Measurements from ENCODE around the gene NUCB2.
"Not testable (repeated sequence)": the region's sequence is repeated elsewhere in the genome, so short reads cannot be mapped to it uniquely, and the experiment has no call there.

The NUCB2 gene

DNA sequence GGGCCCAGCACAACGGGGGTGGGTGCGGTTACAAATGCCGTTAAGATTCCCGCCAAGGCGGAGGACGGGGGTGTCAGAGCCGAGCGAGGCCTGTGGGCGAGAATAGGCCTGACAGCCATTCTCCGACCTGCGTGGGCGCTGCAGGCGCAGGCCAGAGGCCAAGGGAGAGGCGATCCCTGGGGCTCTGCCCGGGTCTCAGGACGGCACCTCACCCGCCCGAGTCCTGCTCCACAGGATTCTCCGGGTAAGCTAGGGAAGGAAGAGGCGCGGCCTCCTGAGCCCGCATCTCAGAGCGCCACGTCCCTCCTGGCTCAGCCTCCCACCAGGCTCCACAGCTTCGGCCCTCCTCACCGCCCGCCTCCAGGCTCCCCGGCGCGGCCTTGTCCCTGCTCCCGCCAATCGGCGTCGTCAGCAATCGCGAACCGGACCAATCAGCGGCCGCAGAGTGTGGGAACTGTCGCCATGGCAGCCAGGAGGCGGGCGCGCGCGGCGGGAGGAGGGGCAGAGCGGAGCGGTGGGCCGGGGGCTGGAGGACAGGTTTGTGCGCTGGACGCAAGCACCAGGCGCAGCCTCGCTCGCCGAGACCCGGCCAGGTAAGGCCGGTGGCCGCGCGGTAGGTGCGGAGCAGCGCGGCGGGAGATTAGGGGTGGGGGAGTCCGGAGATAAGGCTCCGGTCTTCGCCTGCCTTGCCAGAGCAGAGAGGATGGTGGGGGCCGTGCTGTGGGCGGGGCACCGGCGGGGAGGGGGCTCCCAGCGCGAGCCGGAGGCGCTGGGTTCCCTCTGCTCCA lies at the start of gene NUCB2:
NUCB2 (plus strand) TSS at position 504 of the 788 bp plus-strand sequence. CDS start 18,585 bp downstream, outside the sequence.
- peak; percentile 96 for DNase-seq

DNA sequence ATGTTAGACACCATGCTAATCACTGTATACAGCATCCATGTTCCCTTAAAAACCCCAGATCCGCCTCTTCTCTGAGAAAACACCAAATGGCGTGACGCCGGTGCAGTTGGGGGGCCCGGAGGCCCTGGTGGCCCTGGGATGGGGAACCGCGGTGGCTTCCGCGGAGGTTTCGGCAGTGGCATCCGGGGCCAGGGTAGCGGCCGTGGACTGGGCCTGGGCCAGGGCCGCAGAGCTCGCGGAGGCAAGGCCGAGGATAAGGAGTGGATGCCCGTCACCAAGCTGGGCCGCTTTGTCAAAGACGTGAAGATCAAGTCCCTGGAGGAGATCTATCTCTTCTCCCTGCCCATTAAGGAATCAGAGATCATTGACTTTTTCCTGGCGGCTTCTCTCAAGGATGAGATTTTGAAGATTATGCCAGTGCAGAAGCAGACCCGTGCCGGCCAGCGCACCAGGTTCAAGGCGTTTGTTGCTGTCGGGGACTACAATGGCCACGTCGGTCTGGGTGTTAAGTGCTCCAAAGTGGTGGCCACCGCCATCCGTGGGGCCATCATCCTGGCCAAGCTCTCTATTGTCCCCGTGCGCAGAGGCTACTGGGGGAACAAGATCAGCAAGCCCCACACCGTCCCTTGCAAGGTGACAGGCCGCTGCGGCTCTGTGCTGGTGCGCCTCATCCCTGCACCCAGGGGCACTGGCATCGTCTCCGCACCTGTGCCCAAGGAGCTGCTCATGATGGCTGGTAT lies 48.2 kb upstream of the NUCB2 start:
- DNase-seq: not testable (repeated sequence)

GRCh38 chr11:17229481-17230152 lies 46.9 kb upstream of the NUCB2 start:
- DNase-seq: no peak

- no peak for DNase-seq
Observed at GRCh38 chr11:17230867-17231851, 45.4 kb upstream of the NUCB2 start.

GRCh38 chr11:17233101-17233500 lies 43.4 kb upstream of the NUCB2 start:
- DNase-seq: no peak

- DNase-seq: no peak
Observed at GRCh38 chr11:17238377-17238776, 38.2 kb upstream of the NUCB2 start.

- not testable (repeated sequence) for DNase-seq
Observed at GRCh38 chr11:17239927-17240326, 36.6 kb upstream of the NUCB2 start.

DNA sequence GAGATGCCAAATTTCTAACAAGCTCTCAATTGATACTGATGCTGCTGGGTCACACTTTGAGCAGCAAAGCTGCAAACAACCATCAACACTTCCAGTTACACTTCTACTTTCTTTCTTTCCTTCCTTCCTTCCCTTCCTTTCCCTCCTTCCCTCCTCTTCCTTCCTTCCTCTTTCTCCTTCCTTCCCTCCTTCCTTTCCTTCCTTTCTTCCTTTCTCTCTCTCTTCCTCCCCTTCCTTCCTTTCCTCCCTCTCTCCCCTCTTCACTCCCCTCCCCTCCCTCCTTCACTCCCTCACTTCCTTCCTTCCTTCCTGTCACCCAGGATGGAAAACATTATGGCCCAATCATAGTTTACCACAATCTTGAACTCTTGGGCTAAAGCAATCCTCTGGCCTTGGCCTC lies 35.8 kb upstream of the NUCB2 start:
- DNase-seq: no peak

GRCh38 chr11:17242954-17243353 lies 33.6 kb upstream of the NUCB2 start:
- DNase-seq: not testable (repeated sequence)

DNA sequence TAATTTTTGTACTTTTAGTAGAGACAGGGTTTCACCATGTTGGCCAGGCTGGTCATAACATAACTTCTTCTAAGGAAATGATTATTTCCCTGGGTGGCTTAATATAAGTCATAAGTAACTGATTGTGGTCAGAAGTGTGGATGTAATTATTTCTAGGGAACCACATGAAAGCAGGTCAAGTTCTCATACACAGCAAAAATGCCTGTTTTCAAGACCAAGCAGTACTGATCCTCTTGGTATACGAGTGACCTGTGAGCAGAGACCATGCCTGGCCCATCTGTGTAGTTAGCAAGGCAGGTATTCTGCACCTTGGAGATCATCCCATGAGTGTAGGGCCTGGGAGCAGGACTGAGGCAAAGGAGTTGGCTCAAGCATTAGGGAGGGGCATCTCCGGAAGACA lies 32.5 kb upstream of the NUCB2 start:
- DNase-seq: no peak

DNA sequence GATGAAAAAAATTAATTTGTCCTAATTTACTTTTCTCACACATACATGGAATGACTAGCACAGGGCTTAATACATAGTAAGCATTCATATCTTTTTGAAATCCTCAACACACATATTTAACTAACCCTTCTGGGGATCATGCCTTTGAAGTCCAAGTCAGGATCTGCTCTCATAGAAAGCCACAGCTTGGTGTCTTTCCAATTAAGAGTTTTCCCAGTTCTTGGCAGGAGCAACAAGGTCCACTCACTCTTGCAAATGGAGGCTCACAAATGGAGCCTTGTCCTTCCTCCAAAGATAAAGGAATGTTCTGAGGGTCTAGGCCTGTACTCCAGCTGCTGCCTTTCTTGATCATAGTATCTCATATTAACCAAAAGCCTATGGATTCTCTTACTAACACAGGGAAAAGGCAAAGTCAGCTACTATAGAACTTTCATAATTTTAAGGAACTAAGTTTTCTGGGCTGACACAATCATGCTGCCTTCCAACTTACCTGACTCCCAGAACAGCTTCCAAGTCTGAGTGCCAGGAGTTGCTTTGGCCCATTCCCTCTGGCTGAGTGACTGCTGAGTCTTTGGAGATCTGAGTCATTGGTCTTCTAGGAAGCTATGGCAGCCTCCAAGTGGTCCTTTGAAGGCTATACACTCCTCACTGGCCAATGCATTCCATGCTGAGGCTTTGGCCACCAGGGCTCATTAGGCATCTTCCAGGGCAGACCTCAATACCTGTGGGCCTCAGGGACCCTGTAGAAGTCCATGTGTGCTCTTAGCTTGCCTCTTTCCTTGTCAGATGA lies 25.8 kb upstream of the NUCB2 start:
- DNase-seq: no peak

DNA sequence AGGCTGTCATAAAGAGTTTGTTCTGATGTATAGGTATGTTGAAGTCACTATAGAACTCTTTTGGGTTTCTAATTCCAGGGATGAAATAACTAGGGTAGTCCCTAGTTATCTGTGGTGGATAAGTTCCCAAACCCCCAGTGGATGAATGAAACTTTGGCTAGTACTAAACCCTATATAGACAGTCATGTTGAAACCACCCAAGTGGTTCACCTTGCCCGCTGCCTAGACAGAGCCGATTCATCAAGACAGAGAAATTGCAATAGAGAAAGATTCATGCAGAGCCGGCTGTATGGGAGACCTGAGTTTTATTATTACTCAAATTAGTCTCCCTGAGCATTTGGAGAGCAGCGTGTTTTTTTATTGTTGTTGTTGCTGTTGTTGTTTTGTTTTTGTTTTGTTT lies 23.8 kb upstream of the NUCB2 start:
- DNase-seq: no peak

GRCh38 chr11:17256512-17256911 lies 20.0 kb upstream of the NUCB2 start:
- DNase-seq: no peak

GRCh38 chr11:17257196-17257595 lies 19.3 kb upstream of the NUCB2 start:
- no peak for DNase-seq

DNA sequence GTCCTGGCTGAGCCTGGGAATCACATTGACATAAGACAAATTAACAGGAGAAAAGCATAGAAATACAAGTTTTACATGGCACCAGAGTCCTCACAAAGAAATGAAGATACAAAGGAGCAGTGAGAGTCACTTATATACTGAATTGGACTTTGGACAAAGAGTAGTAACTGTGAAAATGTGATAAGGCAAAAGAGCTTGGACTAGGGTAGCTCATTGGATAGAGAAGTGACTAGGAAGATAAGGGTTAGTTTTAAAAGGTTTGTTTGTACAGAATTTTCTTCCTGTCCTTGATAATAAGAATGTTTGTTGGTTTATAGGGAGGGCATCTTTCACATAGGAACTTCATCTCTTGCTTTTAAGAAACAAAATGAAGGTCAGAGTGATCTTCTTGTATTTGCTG lies 17.9 kb upstream of the NUCB2 start:
- DNase-seq: no peak

- no peak for DNase-seq
Observed at GRCh38 chr11:17259519-17259918, 17.0 kb upstream of the NUCB2 start.

DNA sequence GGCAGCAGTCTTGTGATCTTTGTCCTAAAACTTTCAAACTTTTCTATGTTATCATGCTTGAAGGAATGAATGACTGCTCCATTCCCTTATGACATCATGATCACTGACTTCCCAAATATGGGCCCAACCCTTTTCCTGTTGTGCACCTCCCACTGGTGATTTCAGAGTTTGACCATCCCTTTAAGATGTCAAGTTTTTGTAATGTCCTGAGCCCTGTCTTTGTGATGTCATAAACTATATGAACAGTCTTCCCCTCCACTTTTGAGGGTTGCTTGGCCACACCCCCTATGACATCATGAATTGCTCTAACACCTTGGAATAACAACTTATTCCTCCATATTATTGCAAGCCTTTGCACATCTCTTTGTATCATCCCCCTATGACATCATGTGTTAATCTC lies 16.5 kb upstream of the NUCB2 start:
- DNase-seq: no peak

DNA sequence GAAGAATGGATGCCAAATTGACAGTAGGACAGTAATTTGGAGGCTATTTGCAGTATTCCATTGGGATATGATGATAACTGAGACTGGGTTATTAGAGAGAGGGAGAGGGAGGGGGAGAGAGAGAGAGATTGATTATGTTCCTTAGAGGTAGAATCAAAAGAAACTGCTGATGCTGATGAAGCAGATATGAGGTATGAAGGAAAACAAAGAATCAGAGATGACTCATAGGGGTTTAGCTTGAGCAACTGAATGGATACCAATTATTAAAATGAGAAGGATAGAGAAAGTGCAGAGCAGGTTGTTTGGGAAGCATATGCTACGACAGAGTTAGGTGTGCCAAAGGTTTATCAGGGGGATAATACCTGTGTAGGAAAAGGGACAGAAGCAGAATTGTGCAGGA lies 12.8 kb upstream of the NUCB2 start:
- no peak for DNase-seq

DNA sequence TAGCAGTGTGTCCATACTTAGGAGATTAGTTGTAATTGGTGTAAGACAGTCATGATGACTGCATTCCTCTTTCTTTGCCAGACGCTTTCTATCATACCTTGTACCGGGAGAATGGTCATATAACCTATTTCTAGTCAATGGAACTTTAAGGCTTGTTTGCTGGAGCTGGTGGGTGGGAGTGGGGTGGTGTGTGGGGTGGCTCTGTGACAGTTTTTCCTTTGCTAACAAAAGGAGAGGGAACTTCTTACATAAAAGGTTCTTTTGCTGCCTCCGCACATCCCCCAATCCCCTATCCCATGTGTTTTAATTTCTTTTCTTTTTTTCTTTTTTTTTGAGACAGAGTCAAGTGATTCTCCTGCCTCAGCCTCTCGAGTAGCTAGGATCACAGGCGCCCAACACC lies 9.8 kb upstream of the NUCB2 start:
- no peak for DNase-seq

DNA sequence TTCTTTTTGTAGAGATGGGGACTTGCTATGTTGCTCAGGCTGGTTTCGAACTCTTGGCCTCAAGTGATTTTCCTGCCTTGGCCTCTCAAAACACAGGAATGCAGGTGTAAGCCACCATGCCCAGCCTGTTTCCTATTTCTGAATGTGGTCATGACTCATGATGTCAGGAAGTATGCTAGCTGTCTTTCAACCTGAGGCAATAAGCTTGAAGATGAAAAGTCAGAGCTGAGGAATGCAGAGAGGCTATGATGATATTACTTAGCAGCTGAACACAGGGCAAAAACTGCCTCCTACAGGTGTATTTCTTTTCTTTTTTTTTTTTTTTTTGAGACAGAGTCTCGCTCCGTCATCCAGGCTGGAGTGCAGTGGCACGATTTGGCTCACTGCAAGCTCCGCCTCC lies 9.0 kb upstream of the NUCB2 start:
- no peak for DNase-seq

DNA sequence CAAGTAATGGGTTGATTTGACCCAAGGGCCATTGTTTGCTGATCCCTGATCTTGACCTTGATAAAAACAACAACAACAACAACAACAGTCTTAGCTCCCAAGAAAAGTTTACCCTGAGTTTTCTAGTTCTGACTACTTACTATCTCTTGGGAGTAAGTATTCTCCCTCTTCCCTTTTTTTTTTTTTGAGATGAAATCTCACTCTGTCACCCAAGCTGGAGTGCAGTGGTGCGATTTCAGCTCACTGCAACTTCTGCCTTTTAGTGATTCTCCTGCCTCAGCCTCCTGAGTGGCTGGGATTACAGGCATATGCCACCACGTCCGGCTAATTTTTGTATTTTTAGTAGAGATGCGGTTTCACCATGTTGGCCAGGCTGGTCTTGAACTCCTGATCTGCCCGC lies 8.0 kb upstream of the NUCB2 start:
- not testable (repeated sequence) for DNase-seq

GRCh38 chr11:17268902-17269301 lies 7.6 kb upstream of the NUCB2 start:
- no peak for DNase-seq

All from DMS79 (cell line).